HG02840 (cell line): ENCODE results near the gene TTC9C.
A peak's percentile ranks its signal among the peaks of the same experiment; 100 is the strongest.
"Not testable (repeated sequence)": the region's sequence is repeated elsewhere in the genome, so short reads cannot be mapped to it uniquely, and the experiment has no call there.

Experiments
- ATAC-seq: cut with Tn5 transposase; IDR thresholded peaks from one replicate; pipeline ENCODE4 v1.9.1; 2021; ENCODE audit warnings: mild to moderate bottlenecking, moderate library complexity, moderate number of reproducible peaks; ENCODE audit not compliant: unreplicated experiment, low FRiP score

The TTC9C gene

DNA sequence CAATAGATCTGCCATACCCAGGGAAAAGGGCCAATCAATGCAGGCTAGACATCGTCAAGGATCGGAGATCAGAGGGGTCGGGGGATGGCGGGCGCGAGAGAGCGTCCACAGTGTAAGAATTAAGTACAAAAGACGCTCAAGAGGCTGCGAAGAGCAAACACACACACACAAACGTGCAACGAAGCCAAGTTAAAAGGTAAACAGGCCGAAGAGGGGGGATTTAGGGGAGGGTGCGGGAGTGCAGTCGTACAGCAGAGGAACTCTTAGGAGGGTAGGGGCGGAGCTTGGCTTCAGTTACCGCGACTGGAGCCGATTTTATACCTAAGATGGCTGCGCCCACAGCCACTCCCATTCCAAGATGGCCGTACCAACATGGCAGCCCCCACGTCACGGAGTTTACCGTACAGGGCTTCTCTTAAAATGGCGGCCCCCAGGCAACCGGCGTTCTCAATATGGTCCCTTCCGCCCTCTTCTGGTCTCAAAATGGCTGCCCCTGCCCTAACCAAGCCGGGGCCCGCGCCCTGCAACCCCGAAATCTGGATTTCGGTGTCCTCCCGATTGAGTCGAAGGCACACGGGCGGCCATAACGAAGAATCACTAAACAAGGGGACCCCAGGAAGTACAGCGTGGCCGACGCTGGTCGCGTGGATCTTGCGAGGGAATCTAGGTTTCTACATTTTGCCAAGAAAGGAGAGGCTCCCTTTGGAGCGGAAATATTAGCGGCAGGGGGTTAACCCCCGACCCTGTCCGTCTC lies 18.9 kb upstream of the TTC9C start:
- ATAC-seq: peak; percentile 56

DNA sequence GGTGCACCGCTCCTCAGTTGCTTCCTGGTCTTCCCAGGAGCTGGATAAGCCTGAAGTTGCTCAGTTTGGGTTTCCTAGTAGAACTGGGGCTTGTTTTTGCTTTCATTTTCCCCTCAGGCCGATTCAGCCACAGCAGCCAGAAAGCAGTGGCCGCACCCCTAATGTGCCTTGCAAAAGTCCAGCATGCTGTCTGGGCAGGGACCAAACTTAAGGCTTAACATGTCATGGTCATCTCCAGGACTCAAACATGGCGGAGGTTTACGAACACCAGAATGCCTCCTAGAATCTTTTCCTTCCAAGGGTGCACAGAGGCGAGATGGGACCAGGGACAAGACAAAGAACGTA lies 18.3 kb upstream of the TTC9C start:
- ATAC-seq: no peak

DNA sequence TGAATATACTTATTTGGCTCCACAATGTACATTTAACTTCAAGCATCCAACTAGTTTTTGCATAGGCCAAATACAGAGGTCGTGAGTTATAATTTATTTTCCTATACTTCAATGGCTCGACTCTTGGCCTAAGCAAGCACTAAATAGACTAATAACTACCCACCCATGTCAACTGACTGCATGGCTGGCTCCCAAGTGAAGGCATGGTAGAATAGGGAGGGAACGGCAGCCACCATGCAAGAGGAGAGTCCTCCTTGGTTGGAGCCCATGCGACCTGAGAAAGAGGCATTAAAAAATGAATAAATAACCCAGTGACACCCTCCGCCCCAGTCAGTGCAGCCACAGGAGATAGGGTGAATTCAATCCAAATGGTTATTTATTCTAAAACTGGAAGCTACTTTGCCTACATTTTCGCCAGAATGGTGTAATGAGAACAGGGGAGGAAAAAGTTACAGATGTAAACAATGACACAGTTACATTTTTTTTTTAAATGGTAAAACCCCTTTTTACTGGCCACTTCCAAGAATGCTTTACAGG lies 15.9 kb upstream of the TTC9C start:
- no peak for ATAC-seq

DNA sequence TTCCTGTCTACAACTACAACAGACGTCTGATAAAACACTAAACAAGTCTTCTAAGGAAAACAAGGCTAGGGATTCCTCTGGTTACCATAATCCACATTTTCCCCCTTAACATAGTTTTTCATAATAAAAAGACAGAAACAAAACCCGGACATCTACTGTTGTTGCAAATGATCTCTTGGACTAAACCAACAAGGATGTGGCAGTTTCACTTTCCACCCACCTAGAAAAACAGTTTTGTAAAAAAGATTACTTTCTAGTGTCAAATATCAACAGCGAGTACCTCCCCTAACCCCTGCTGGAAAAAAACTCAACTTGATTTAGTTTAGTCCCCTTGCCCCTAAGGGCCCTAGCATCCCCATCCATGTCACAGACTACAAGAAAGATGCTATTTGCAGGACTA lies 15.4 kb upstream of the TTC9C start:
- no peak for ATAC-seq

DNA sequence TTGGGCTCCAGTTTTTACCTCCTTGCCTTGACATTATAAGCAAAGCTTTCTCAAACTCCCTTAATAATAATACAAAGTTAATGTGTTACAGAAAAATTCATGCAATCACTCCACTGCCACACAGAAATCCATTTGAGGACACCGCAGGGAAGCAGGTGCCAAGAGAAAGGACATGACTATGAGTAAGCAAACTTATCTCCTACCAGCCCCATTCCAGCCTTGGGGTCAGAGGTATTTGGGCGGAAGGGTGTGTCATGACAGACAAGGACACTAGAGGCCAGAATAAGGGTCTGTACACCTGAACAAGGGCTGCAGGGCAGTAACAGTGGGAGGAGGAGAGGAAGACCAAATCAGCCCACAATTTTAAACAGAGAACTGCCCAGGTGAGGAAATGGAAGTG lies 14.9 kb upstream of the TTC9C start:
- ATAC-seq: no peak

DNA sequence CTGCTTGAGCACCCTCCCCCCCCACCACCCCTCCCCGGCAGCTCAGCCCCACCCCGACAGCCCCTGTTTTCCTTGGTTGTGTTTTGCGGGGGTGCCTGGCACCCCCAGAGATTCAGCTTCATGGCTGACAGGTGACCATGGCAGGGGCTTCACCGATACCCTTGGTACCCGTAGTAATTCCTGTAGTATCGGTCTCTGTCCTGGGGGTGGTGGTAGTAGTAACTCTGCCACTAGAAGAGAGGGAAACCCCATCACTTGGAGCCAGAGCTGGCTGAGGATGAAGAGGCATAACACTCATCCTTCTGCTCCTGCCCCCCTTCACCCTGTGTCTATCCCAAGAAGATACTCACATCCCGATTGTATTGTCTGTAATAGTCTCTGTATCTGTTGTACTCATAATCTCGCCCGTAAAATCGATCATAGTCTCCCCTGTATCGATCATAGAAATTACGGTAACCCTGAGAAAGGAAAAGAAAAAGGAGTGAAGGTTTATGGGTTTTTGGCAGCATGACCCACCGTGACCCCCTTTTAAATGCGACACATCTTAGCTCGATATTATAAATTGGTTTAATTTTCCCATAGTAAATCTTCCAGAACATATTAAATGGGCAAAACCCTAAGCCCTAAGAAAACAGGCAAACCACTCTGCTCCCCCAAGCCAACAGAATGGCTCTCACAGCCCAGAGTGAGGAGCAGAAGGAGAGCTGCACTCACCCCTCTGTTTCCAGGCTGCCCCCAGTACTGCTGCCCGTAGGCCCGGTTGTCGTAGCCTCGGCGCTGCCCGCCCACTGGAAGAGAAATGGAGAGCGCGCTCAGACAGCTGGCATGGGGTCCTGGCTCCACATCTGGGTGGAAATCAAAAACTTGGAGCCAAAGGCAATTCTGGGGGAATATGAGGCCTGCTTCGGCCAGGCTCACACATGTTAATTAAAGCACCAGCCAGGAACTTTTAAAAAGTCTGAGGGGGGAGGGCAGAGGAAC lies 12.8 kb upstream of the TTC9C start:
- ATAC-seq: no peak

DNA sequence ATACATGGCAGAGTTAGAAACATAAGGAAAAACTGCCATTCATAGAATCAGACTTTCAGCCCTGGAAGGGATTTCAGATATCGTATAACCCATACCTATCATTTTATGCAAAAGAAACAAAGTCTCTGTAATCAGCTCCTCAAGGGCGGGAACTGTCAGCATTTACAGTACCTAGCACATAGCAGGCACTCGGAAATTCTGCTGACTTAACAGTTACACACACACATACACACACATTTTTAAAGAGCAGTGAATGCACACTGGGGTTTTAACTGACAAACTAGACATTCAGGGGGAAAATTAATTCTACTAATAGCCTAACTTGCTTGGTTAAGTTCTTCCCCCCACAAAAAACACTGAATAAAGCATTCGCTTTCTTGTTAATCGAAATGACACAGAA lies 12.1 kb upstream of the TTC9C start:
- ATAC-seq: no peak

DNA sequence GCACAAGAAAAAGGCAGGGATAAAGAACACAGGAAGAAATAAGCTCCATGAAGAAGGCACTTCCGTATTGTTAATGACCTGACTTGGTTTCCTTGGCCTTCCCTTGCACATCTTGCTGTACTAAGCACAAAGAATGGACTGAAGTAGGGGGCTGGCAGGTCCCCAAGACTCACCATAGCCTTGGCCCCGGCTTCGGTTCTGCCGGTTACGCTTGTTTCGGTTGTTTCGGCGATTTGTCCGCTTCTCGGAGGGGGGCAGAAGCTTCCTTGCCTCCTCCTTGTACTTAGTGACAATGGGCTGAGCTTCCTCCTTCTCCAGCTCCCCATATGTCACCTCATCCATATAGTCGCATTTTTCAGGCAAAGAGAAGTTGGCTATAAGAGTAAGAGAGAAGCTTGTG lies 11.5 kb upstream of the TTC9C start:
- no peak for ATAC-seq

DNA sequence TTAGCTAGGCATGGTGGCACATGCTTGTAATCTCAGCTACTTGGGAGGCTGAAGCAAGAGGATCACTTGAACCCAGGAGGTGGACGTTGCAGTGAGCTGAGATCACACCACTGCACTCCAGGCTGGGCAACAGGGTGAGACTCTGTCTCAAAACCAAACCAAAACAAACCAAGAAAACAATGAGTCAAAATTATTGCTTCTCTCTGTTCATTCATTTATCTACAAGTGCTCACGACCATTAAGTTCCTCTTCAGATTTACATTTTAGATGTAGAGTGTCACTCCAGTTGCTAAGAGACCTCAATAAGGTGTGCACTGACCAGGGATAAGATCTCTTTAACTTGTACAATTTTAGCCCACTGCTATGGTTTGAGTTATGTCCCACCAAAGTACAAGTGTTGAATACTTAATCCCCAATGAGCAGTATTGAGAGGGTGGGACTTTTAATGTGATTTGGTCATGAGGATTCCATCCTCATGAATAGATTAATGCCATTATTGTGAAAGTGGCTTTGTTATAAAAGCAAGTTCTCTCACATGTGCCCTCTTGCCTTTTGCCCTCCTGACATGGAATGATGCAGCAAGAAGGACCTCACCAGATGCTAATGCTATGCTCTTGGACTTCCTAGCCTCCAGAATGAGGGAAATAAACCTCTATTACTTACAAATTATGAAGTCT lies 8.8 kb upstream of the TTC9C start:
- no peak for ATAC-seq

DNA sequence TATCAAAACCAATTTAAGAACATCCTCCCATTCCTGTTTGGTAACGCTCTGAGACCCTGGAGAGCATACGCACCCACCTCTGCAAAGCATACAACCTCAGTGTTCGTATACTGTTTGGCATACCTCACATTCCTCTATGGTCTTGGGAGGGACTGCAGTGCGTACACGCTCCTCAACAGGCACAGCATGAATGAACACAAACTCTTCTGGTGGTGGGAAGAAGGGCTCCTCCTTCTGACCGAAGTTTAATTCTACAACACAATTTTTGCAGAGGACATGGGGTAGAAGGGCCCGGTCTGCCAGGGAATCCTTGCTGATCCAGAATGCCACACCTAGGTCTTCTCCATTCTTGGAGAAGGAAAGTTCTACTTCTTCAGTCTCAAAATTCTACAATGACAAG lies 6.3 kb upstream of the TTC9C start:
- ATAC-seq: no peak

DNA sequence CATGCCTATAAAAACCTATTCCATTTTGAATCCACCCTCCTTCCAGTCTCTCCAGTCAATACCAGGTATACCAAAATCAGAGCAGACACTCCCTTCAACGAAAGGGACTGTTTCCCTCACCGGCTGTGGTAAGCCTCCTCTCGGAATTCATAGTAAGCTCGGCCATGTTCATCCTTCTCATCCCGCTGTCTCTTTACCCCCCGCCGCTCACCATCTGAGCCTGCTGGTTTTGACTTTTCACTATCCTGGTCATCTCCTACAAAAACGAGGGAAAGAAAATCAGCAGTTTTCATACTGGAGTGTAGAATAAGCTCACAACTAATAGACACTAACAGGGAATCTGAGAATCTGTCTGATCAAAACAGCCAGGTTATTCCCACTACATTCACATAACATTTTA lies 4.1 kb upstream of the TTC9C start:
- no peak for ATAC-seq

DNA sequence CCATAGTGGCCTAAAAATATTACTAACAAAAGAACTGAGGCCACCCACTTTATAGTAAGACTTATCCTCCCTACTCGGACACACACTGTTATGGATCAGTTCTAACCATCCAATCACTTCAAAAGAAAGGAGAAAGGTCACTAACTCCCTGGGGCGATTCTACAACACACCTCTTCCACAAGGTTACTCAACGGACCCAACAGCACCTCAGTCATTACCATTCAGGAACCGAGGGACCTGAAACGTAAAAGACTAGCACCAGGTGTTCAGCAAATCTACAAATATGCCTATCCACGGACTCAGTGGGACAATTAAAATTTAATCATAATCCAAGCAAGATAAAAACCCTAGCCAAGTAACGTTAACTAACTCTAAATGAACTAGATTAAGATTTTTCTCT lies 2.6 kb upstream of the TTC9C start:
- ATAC-seq: no peak

DNA sequence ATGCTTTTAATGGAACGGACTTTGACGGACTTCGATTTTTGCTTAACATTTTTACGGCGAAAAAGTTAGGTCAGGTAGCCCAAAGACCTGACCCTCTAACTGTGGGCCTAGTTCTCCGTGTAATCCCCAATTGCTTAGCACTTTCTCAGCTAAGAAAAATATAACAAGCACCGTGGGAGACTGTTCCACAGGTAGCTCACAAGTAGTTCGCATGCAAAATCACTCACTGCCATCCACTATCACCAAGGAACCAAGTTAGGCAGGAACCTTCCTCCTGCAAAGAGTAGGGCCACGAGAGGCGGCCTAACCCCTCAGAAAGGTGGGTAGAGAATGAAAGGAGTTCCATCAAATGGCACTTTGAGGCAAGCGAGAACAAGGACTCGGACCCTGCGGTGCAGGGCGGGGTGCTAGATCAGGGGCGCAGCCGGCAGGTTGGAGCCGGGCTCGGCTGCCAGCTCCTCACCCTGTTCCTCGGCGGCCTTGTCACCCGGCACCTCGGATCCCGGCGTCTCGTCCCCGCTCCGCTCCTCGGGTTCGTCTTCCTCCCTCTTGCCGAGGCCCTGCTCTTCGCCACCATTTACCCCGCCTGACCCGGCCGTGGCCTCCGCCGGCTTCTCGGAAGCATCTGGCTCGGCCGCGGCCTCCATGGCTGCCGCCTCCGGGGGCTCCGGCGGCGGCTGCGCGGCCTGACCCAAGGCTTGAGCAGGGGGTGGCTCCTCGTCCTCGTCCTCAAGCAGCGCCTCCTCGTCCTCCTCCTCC lies 2.0 kb upstream of the TTC9C start:
- no peak for ATAC-seq

DNA sequence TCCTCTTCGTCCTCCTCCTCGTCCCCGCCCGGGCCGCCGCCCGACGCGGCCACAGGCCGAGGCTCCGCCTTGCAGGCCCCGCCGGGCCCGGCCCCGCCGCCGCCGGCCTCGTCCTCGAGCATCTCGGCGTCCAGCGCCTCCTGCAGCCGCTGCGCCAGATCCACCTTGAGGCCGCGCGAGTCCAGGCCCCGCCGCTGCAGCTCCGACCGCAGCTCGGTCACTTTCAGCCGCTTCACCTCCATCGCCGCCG lies 1.4 kb upstream of the TTC9C start:
- ATAC-seq: peak; percentile 7

DNA sequence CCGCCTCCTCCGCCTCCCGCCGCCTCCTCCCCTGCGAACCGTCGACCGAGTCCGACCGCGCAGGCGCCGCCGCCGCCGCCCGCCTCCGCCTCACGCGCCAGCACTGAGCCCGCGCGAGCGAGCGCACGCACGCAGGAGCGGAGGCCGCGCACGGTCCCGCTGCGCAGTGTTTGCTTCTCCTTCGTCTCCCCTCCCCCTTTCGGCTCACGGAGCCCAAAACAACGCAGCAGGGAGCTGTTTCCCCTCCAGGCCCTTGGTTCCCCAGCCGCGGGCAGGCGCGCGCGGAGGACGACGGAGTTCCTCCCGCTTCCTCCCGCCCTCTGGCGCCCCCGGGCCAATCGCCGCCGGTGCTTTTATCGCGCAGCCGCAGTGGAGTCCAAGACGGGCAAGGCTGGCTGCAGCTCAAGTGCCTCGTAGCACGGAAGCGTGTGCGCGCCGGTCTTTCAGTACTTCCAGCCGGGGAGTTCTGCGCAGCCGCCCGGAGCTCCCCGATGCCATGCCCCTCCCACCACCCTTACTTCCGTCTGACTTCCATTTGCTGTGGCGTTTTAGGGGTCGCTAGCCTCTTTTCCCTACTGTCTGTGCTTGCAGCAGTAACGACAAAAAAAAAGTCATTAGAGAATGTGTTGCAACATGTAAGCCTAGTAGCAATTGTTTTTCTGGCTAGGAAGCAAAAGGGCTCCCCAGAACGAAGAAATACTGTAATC lies 968 bp upstream of the TTC9C start, which contains the start of gene HNRNPUL2:
Gene HNRNPUL2 (minus strand): TSS at position 293 of the 707 bp plus-strand sequence. CDS start 301 bp downstream, outside the sequence.
- peak; percentile 64 for ATAC-seq

DNA sequence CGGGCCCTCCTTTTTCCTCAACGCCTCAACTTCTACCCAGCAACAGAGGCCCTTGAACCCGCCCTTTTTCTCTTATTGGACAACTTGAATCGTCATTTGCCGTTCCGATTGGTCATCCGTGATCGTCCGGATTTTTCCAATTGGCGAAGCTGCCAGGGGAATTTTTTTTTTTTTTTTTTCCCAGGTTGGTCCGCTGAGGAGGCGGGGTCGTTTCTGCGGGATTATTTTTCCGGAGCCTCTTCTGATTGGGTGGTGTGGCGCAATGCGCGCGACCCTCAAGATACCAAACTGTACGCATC lies 465 bp upstream of the TTC9C start:
- peak; percentile 57 for ATAC-seq

DNA sequence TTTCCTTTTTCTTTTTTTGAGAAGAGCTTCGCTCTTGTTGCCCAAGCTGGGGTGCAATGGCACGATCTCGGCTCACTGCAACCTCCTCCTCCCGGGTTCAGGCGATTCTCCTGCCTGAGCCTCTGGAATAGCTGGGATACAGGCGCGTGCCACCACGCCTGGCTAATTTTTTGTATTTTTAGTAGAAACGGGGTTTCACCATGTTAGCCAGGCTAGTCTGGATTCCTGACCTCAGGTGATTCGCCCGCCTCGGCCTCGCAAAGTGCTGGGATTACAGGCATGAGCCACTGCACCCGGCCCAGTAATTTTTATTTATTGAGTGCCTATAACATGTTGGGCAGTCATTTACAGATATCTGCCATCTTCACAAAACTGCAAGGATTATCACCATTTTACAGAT lies 1.8 kb downstream of the TTC9C start:
- ATAC-seq: not testable (repeated sequence)

DNA sequence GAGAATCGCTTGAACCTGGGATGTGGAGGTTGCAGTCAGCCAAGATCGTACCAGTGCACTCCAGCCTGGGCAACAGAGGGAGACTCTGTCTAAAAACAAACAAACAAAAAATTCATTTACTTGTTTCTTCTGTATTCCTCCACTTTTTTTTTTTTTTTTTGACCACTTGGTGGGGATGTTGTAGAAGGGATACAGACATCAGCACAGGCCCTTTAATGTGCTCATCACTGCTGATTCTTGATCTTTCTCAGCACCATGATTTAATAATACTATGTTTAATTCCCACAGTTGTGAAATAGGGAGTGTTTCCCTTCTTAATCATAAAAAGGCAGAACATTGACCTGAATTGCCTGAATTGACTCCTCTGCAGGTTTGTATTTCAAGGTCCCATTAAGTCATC lies 4.5 kb downstream of the TTC9C start:
- ATAC-seq: no peak

DNA sequence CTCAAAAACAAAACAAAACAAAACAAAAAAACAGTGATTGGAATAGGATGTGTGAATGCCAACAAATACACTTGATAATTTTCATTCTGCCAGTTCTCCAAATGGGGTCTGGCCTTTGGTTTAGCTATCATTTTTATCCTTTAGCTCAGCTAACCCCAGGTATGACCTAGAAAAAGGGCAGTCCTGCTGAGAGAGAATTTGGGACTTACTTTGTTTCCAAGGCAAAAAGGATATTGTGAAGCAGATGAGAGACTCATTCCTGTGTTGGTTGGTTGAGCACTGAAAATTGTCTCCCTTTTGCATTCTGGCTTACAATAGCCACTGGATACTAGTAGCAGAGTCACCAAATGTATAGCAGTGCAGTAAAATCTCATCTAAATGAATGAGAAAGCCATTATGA lies 8.9 kb downstream of the TTC9C start:
- no peak for ATAC-seq
